C4-2B (cell line): Measurements from ENCODE around the gene YEATS2.

Experiments used
- H3K27ac ChIP-seq: fragments of 450-650 bp; 2 replicates; pipeline ENCODE4 v1.5.1; 2017
- CTCF ChIP-seq: fragments of 450-650 bp; conservative IDR thresholded peaks from 2 replicates; pipeline ENCODE4 v1.5.1; 2017; ENCODE audit warnings: mild to moderate bottlenecking
- ZFX ChIP-seq: fragments of 450-650 bp; IDR thresholded peaks from 2 replicates; pipeline ENCODE4 v1.6.1; 2017

The YEATS2 gene

GRCh38 chr3:183718012-183718411 lies 20.4 kb downstream of the YEATS2 start:
- no peak overlapping the region for H3K27ac ChIP-seq
- TF ChIP-seq CTCF (no peak), ZFX (no peak)

DNA sequence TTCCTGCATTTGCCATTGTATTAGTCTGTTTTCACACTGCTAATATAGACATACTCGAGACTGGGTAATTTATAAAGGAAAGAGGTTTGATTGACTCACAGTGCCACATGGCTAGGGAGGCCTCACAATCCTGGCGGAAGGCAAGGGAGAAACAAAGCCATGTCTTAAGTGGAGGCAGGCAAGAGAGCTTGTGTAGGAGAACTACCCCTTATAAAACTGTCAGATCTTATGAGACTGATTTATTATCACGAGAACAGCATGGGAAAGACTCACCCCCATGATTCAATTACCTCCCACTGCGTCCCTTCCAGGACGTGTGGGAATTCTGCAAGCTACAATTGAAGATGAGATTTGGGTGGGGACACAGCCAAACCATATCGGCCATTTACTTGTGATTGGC lies 27.8 kb downstream of the YEATS2 start:
- TF ChIP-seq ZFX: no peak
- TF ChIP-seq CTCF: no peak
- no peak overlapping the region for H3K27ac ChIP-seq

DNA sequence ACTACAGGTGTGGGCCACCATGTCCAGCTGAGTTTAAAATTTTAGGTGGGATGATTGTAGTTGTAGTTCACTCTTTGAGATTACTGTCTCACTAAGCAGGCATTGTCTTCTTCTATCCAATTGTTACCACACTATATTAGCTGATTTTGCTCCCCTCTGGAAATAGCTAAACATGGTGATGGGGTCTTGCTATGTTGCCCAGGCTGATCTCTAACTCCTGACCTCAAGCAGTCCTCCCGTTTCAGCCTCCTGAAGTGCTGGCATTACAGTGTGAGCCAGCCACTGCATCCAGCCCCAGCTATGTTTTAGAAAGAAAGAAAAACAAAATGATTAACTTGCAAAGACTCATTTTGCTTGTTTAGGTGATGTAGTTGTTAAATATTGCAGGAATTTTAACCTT lies 30.6 kb downstream of the YEATS2 start:
- TF ChIP-seq CTCF: no peak
- TF ChIP-seq ZFX: no peak
- H3K27ac ChIP-seq: no peak overlapping the region

DNA sequence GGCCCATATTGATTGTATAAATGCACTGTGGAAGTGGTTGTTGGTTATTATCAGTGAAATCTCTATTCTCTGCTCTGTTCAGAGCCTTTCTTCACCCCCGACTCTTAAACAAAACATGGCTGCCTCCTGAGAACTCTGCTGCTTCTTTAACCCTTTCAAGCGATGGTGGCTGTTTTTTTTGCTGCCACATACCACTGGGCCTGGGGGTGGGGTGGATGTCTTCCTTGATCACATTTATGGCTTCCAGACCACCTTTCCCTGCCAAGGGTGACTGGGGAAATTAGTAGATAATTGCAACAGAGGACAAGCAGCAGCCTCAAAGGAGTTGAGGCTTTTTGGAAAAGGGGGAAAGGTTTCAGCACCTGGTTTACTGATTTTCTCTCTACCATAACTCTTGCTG lies 32.8 kb downstream of the YEATS2 start:
- no peak for TF ChIP-seq ZFX
- no peak for TF ChIP-seq CTCF
- no peak overlapping the region for H3K27ac ChIP-seq

- no peak for TF ChIP-seq CTCF
- no peak for TF ChIP-seq ZFX
- H3K27ac ChIP-seq: no peak overlapping the region
Measured at GRCh38 chr3:183731611-183732010, 34.0 kb downstream of the YEATS2 start.

DNA sequence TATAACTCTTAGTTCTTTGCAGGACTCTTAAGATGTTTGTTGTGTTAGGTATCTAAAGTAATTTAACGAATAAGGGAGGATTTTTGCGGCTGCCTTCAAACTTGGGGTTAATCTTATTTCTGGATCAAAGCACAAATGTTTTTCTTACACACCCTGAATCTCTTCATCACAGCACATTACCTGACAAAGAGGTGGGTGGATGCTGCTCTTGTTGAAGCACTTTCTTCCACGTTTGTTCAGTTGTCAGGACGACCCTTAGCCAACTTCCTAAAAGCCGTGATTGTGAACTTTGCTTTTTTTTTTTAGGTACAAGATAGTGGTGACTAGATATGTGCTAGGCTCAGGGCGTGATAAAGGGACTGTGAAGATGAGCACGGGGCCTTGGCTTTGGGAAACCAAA lies 36.0 kb downstream of the YEATS2 start:
- no peak overlapping the region for H3K27ac ChIP-seq
- TF ChIP-seq CTCF: no peak
- no peak for TF ChIP-seq ZFX

DNA sequence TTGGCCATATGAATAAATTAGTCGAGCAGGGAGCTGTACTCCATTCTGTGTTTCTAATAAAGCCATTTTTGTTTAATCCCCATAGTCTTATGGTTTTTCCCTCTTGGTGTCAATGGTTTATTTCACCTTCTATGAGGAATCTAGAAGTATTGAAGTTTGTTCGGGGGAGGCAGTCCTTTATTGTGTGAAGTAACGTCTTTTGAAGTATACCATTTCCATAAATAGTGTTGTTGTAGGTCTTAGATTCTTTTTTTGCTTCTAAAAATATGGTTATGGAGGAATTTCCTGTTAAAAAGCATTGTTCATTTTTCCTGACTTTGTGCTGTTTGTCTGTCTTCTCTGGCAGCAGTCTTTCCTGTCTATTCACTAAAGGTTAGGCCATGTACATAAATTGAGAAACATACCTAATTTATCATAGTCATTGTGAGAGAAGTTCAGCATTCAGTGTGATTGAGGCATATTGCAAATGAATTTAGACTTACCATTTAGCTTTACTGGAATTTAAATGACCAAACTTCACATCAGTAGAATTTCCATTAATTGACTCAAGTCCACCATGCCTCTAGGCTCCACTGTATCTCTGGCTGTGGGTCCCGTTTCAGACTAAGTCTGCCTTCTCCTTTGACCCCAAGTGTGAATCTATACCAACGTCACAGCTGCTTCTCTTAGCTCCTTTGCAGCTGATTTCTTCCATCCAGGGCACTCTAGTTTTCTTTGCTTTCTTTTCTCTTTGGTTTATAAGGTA lies 37.3 kb downstream of the YEATS2 start:
- H3K27ac ChIP-seq: no peak overlapping the region
- TF ChIP-seq ZFX (no peak), CTCF (no peak)
